K562 (cell line): ENCODE results near the gene MMP20. TPM values are rescaled to one million over a fixed set of nuclear protein-coding genes. Genes with fewer than 3 reads are reported as not detected.
A peak's percentile ranks its signal among the peaks of the same experiment; 100 is the strongest.

Experiments used
- ATAC-seq: fragments of 200-7000 bp; cut with Tn5 transposase; 3 replicates; pipeline ENCODE4 v1.9.1; 2020; ENCODE audit warnings: moderate library complexity
- BruUV-seq: library from RNA; stranded (reverse); fragments of 400-500 nt; replicated peaks from 2 replicates; lab custom pipeline; 2021; lab: Mats Ljungman, UMichigan
- CTCF ChIA-PET: fragments of 300-600 bp; formaldehyde crosslinking; extraction: SDS; loops from one replicate; lab custom pipeline; 2021; ENCODE audit warnings: low intra/inter-chr PET ratio; lab: Yijun Ruan, JAX
- POLR2A ChIA-PET: fragments of 300-600, 350-650 bp; sonication (Branson Sonifier 250); formaldehyde crosslinking; extraction: SDS; loops from one replicate; lab custom pipeline; 2021; ENCODE audit warnings: antibody characterized with exemption, inconsistent platforms; lab: Yijun Ruan, JAX
- DNase-seq, 4 experiments: peaks; one replicate each; pipeline versions ENCODE4 v3.0.0 to v3.0.0-alpha.2; 2011 to 2018; ENCODE audit warnings: low spot score in 3 of 4, mixed read lengths in 3 of 4; ENCODE audit errors: extremely low read depth in 1 of 4
- FAIRE-seq: peaks from 2 replicates; lab custom pipeline; 2011; peaks lifted over from hg19 to GRCh38; lab: Jason Lieb, UNC
- H2AFZ ChIP-seq: 2 replicates; pipeline ENCODE4 v1.6.0; 2011; ENCODE audit warnings: low read depth, low read length, control low read depth, inconsistent platforms
- H3K27ac ChIP-seq: fragments of 200-600 bp; 3 replicates; pipeline ENCODE4 v1.8.0; 2011; ENCODE audit warnings: low read depth, mild to moderate bottlenecking, control low read depth, inconsistent platforms, low read length, moderate library complexity, mixed read lengths; ENCODE audit errors: extremely low read depth
- H3K27me3 ChIP-seq, 2 experiments: fragments of 300-600 bp in 1 of 2; 2 replicates in 1 of 2; 3 replicates in 1 of 2; pipeline versions ENCODE4 v1.6.0 to v1.8.0; 2011; ENCODE audit warnings: inconsistent platforms in 2 of 2, low read length in 2 of 2, mild to moderate bottlenecking in 1 of 2, mixed read lengths in 1 of 2, moderate library complexity in 1 of 2; ENCODE audit not compliant: control insufficient read depth in 2 of 2, insufficient read depth in 2 of 2
- H3K36me3 ChIP-seq: fragments of 300-600 bp; 3 replicates; pipeline ENCODE4 v1.8.0; 2011; ENCODE audit warnings: mild to moderate bottlenecking, low read length, inconsistent platforms; ENCODE audit not compliant: control insufficient read depth, insufficient read depth
- H3K4me1 ChIP-seq, 2 experiments: fragments of 200-600 bp in 1 of 2; replicated peaks in 1 of 2; 2 replicates in 1 of 2; 3 replicates in 1 of 2; pipeline versions ENCODE4 v1.5.1 to v1.8.0; 2011; ENCODE audit warnings: inconsistent platforms in 2 of 2, low read length in 2 of 2, mild to moderate bottlenecking in 1 of 2, mixed read lengths in 1 of 2, moderate library complexity in 1 of 2; ENCODE audit not compliant: control insufficient read depth in 2 of 2, insufficient read depth in 2 of 2
- H3K4me2 ChIP-seq: 2 replicates; pipeline ENCODE4 v1.6.1; 2011; ENCODE audit warnings: low read length, control low read depth, inconsistent platforms, mixed read lengths; ENCODE audit not compliant: insufficient read depth
- H3K4me3 ChIP-seq: fragments of 200-600 bp; sonication (generic), shearing (Covaris generic); 2 replicates; pipeline ENCODE4 v1.5.1; 2016; ENCODE audit warnings: control low read depth, inconsistent platforms
- H3K79me2 ChIP-seq: fragments of 200-600 bp; 3 replicates; pipeline ENCODE4 v1.8.0; 2011; ENCODE audit warnings: low read length, inconsistent platforms; ENCODE audit not compliant: control insufficient read depth, insufficient read depth
- H3K9ac ChIP-seq, 2 experiments: 2 replicates each; pipeline versions ENCODE4 v1.6.0 to v1.6.1; 2011; ENCODE audit warnings: low read depth in 2 of 2, low read length in 2 of 2, control low read depth in 1 of 2, inconsistent platforms in 1 of 2, mild to moderate bottlenecking in 1 of 2, mixed read lengths in 1 of 2; ENCODE audit not compliant: insufficient read depth in 1 of 2
- H3K9me1 ChIP-seq: one replicate; pipeline ENCODE4 v1.6.0; 2011; ENCODE audit warnings: inconsistent platforms, mild to moderate bottlenecking, low read length, moderate library complexity; ENCODE audit not compliant: control insufficient read depth, insufficient read depth
- H3K9me3 ChIP-seq: replicated peaks from 2 replicates; pipeline ENCODE4 v1.5.1; 2011; ENCODE audit warnings: low read depth, low read length, inconsistent platforms; ENCODE audit not compliant: control insufficient read depth, insufficient read depth
- H4K20me1 ChIP-seq: replicated peaks from 2 replicates; pipeline ENCODE4 v1.6.1; 2011; ENCODE audit warnings: low read length, inconsistent platforms, mixed read lengths; ENCODE audit not compliant: control insufficient read depth, insufficient read depth
- BHLHE40 ChIP-seq: IDR thresholded peaks from 2 replicates; pipeline ENCODE4 v1.6.1; 2011; ENCODE audit warnings: low read length, improper control_type of control experiment
- BRF1 ChIP-seq: IDR thresholded peaks from 3 replicates; pipeline ENCODE4 v1.6.1; 2011; ENCODE audit warnings: borderline replicate concordance, mild to moderate bottlenecking; ENCODE audit not compliant: insufficient read length; ENCODE audit errors: extremely low read depth
- CEBPG ChIP-seq, 3 experiments: fragments of 200-800 bp in 1 of 3; sonication (Bioruptor generic) in 1 of 3; sonication (generic) in 1 of 3; formaldehyde crosslinking in 1 of 3; IDR thresholded peaks in 2 of 3; conservative IDR thresholded peaks in 1 of 3; 2 replicates each; pipeline versions ENCODE4 v1.6.1 to v1.8.0; 2016 to 2022; ENCODE audit warnings: missing compliant biosample characterization in 2 of 3, missing genetic modification characterization in 2 of 3, mild to moderate bottlenecking in 1 of 3, missing genetic modification reagents in 1 of 3
- GTF2F1 ChIP-seq: IDR thresholded peaks from 2 replicates; pipeline ENCODE4 v1.6.1; 2011; ENCODE audit warnings: low read depth, low read length, improper control_type of control experiment
- HNRNPLL ChIP-seq: fragments of 200-400 bp; formaldehyde crosslinking; IDR thresholded peaks from 2 replicates; pipeline ENCODE4 v1.6.1; 2017; ENCODE audit warnings: low read length, low read depth, mild to moderate bottlenecking; ENCODE audit not compliant: poor library complexity, severe bottlenecking
- JUN ChIP-seq, 2 experiments: sonication (generic) in 1 of 2; formaldehyde crosslinking in 1 of 2; IDR thresholded peaks; 2 replicates each; pipeline versions ENCODE4 v1.6.1 to v1.8.0; 2012 to 2022; ENCODE audit warnings: borderline replicate concordance in 2 of 2, mild to moderate bottlenecking in 2 of 2, improper control_type of control experiment in 1 of 2, low read depth in 1 of 2, low read length in 1 of 2, missing genetic modification reagents in 1 of 2
- MTA2 ChIP-seq: fragments of 450-650 bp; IDR thresholded peaks from 2 replicates; pipeline ENCODE4 v1.6.1; 2016; ENCODE audit warnings: low read depth
- PHB ChIP-seq: fragments of 250-450 bp; sonication (Bioruptor Pico); IDR thresholded peaks from 2 replicates; pipeline ENCODE4 v1.5.0; 2021
- RREB1 ChIP-seq: fragments of 250-450 bp; sonication (Bioruptor Pico); IDR thresholded peaks from 2 replicates; pipeline ENCODE4 v1.4.0; 2020
- SRSF7 ChIP-seq: fragments of 200-400 bp; formaldehyde crosslinking; optimal IDR thresholded peaks from 2 replicates; pipeline ENCODE3; 2017; ENCODE audit warnings: mild to moderate bottlenecking, low read depth, low read length
- TFE3 ChIP-seq: fragments of 450-650 bp; formaldehyde crosslinking; IDR thresholded peaks from 2 replicates; pipeline ENCODE4 v1.4.0; 2020; ENCODE audit warnings: mild to moderate bottlenecking, mixed read lengths
- ZBTB17 ChIP-seq: fragments of 450-650 bp; formaldehyde crosslinking; IDR thresholded peaks from 2 replicates; pipeline ENCODE4 v1.4.0; 2020; ENCODE audit warnings: mild to moderate bottlenecking
- ZNF79 ChIP-seq: fragments of 250-450 bp; sonication (Bioruptor Pico); IDR thresholded peaks from 2 replicates; pipeline ENCODE4 v1.4.0; 2020; ENCODE audit warnings: low read depth, mild to moderate bottlenecking, moderate library complexity
- WGBS: fragments of 100-300 bp; shearing (Covaris generic); methylation state at CpG from one replicate; pipeline ENCODE4 v1.1.6; 2016; ENCODE audit warnings: low coverage, mixed read lengths; ENCODE audit not compliant: insufficient coverage; ENCODE audit errors: missing lambda C conversion rate; 5-methylcytosine and 5-hydroxymethylcytosine counted together
- in situ Hi-C: fragments of 300-500 bp; cut with MboI; formaldehyde crosslinking; loops from 4 replicates; pipeline ENCODE4 v1.15.0; 2018; ENCODE audit warnings: inconsistent platforms, mixed read lengths
- intact Hi-C: fragments of 100-400 bp; cut with micrococcal nuclease; formaldehyde crosslinking; loops from 2 replicates; pipeline ENCODE4 v1.14.2; 2022
- polyA plus RNA-seq, 8 experiments: library from polyadenylated mRNA; depleted of rRNA in 4 of 8; stranded (reverse) in 5 of 8; unstranded in 3 of 8; fragments of >200 nt; fragmentation: Nextera tagmentation in 2 of 8; fragmentation: Illumina TruSeq in 1 of 8; extraction: Ambion mirVana in 2 of 8; extraction: Trizol in 1 of 8; gene quantifications; 2 replicates each; pipeline versions ENCODE4 v1.2.1 to v1.2.3, GENCODE V29; 2011 to 2014; ENCODE audit warnings: inconsistent platforms in 1 of 8, missing spikeins in 1 of 8
- total RNA-seq, 7 experiments: library from RNA; depleted of rRNA in 6 of 7; stranded (reverse); fragments of >200 nt in 6 of 7; fragmentation: Illumina TruSeq in 2 of 7; extraction: Trizol in 2 of 7; gene quantifications; 2 replicates each; pipeline versions ENCODE4 v1.2.1 to v1.2.3, GENCODE V29; 2011 to 2021; ENCODE audit warnings: low replicate concordance in 1 of 7

The MMP20 gene
- total and polyA plus RNA-seq, 9 of the 15 experiments (the other 6 are each of a cell fraction or from before 2014, with no cell fraction given): not detected

- CTCF ChIA-PET: no interaction called here
- Histone ChIP-seq H3K36me3 (no peaks in the 10 kb centered on the region), H3K27ac (no peak overlapping the region), H4K20me1 (no peaks in the 10 kb centered on the region), H3K9ac (no peak overlapping the region), H3K27me3 (peaks cover 0 to 7% of the 10 kb centered on the region in 2 experiments; a peak in 2 of 5 replicates), H3K79me2 (no peaks in the 10 kb centered on the region), H3K4me2 (no peak overlapping the region), H2AFZ (no peak overlapping the region), H3K4me3 (no peak overlapping the region)
- in situ Hi-C loops: no loop called here
- FAIRE-seq (no peak), ATAC-seq (peak; percentile 28), DNase-seq (no peak)
- WGBS: 0% methylated on average over 3 of the region's 3 CpGs
- intact Hi-C loops: no loop called here
- POLR2A ChIA-PET: interaction anchor here (1.0 to 1.3 kb wide), 2 partner anchors 9 kb away, joined by 3 to 4 read pairs; partner anchors contain the start of gene MMP20
- BruUV-seq: no TSS peak
- TF ChIP-seq RREB1 (CRISPR knock-in tag): no peak
- TF ChIP-seq HNRNPLL: no peak
- no peak for TF ChIP-seq PHB (CRISPR knock-in tag)
- TF ChIP-seq CEBPG (CRISPR knock-in tag; IDR thresholded peaks at IDR 0.05): no peak
- TF ChIP-seq CEBPG (tag; conservative IDR thresholded peaks at IDR 0.05 in 1 of 2, IDR thresholded peaks at IDR 0.05 in 1 of 2): no peak
- TF ChIP-seq MTA2: no peak
- no peak for TF ChIP-seq JUN (IDR thresholded peaks at IDR 0.05; ENCODE audit: borderline replicate concordance, low read depth, low read length)
- TF ChIP-seq JUN (CRISPR knock-in tag; IDR thresholded peaks at IDR 0.05; ENCODE audit: borderline replicate concordance): no peak
- no peak for TF ChIP-seq TFE3 (CRISPR knock-in tag)
- no peak for TF ChIP-seq BRF1
- no peak for TF ChIP-seq BHLHE40
- no peak for TF ChIP-seq GTF2F1
- no peak for TF ChIP-seq SRSF7
- no peak for TF ChIP-seq ZBTB17 (CRISPR knock-in tag)
- no peak for TF ChIP-seq ZNF79 (CRISPR knock-in tag)
- TF ChIP-seq, all 486 proteins: peak for 0
- H3K9me3 ChIP-seq: no peaks in the 10 kb centered on the region
- H3K4me1 ChIP-seq: peaks cover 0 to 3% of the 10 kb centered on the region in 2 experiments; a peak in 1 of 5 replicates
- H3K9me1 ChIP-seq: no peaks in the 10 kb centered on the region
These were observed 9.2 kb downstream of the MMP20 start for GRCh38 chr11:102615894-102616432.
